SK-N-SH treated with all-trans-retinoic acid at 6 μM for 48 hours (cell line): ENCODE measurements around the gene THSD4.

Experiments
- GLIS3 ChIP-seq: fragments of 250-450 bp; sonication (Bioruptor Pico); IDR thresholded peaks from 2 replicates; pipeline ENCODE4 v1.5.0; 2020; ENCODE audit warnings: mild to moderate bottlenecking, moderate library complexity
- TF ChIP-seq, protein P1 (sequence below): fragments of 250-450 bp; sonication (Bioruptor Pico); IDR thresholded peaks from 2 replicates; pipeline ENCODE4 v1.5.0; 2020; ENCODE audit warnings: mild to moderate bottlenecking, moderate library complexity

DNA sequence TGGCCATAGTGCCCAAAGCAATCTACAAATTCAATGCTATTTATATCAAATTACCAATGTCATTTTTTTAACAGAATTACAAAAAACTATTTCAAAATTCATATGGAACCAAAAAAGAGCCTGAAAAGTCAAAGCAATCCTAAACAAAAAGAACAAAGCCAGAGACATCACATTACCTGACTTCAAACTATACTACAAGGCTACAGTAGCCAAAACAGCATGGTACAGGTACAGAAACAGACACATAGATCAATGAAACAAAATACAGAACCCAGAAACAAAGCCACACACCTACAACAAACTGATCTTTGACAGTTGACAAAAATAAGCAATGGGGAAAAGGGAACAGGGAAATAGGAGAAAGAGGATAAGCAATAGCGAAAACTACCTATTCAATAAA, 26.6 kb upstream of the THSD4 start:
- no peak for TF ChIP-seq GLIS3 (CRISPR knock-in tag)
- TF ChIP-seq, protein P1, sequence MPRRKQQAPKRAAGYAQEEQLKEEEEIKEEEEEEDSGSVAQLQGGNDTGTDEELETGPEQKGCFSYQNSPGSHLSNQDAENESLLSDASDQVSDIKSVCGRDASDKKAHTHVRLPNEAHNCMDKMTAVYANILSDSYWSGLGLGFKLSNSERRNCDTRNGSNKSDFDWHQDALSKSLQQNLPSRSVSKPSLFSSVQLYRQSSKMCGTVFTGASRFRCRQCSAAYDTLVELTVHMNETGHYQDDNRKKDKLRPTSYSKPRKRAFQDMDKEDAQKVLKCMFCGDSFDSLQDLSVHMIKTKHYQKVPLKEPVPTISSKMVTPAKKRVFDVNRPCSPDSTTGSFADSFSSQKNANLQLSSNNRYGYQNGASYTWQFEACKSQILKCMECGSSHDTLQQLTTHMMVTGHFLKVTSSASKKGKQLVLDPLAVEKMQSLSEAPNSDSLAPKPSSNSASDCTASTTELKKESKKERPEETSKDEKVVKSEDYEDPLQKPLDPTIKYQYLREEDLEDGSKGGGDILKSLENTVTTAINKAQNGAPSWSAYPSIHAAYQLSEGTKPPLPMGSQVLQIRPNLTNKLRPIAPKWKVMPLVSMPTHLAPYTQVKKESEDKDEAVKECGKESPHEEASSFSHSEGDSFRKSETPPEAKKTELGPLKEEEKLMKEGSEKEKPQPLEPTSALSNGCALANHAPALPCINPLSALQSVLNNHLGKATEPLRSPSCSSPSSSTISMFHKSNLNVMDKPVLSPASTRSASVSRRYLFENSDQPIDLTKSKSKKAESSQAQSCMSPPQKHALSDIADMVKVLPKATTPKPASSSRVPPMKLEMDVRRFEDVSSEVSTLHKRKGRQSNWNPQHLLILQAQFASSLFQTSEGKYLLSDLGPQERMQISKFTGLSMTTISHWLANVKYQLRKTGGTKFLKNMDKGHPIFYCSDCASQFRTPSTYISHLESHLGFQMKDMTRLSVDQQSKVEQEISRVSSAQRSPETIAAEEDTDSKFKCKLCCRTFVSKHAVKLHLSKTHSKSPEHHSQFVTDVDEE (CRISPR knock-in tag), result no peak
